ENCODE measurements around the gene RPS3A.

RPS3A gene

DNA sequence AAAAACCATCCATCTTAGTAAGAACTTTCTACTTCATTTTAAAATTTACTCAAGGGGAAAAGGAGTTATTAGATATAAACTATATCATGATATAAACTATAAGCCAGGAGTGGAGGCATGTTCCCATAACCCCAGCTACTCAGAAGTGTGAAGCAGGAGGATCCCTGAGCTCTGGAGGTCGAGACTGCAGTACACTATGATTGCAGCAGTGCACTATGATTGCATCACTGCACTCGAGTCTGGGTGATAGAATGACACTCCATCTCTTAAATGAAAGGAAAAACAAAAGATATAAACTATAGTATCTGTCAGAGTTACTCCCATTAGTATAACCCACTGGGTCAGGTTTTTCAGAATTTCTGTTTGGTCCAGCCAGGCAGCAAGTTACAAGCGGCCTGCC, 47.6 kb downstream of the RPS3A start:
- no peaks in the 10 kb centered on the region for H3K27me3 ChIP-seq (ENCODE audit: insufficient read depth, poor library complexity, severe bottlenecking)
- H3K4me3 ChIP-seq (replicated peaks; ENCODE audit: insufficient read depth, low read length): no peak overlapping the region
- TF ChIP-seq POLR2AphosphoS5 (IDR thresholded peaks at IDR 0.05; ENCODE audit: low read depth): no peak
- no peak for TF ChIP-seq SPI1 (IDR thresholded peaks at IDR 0.05; ENCODE audit: borderline replicate concordance, low read depth)
- no peak for TF ChIP-seq CTCF (IDR thresholded peaks at IDR 0.05; ENCODE audit: insufficient read depth, low read length)
- DNase-seq (ENCODE audit: low read depth in 1 of 2, low spot score in 1 of 2): no peak
- H3K27ac ChIP-seq (replicated peaks): no peak overlapping the region

- no peak for DNase-seq (ENCODE audit: low read depth in 1 of 2, low spot score in 1 of 2)
- H3K27ac ChIP-seq (replicated peaks): no peak overlapping the region
- H3K27me3 ChIP-seq (ENCODE audit: insufficient read depth, poor library complexity, severe bottlenecking): no peaks in the 10 kb centered on the region
- no peak overlapping the region for H3K4me3 ChIP-seq (replicated peaks; ENCODE audit: insufficient read depth, low read length)
- TF ChIP-seq, protein P1, sequence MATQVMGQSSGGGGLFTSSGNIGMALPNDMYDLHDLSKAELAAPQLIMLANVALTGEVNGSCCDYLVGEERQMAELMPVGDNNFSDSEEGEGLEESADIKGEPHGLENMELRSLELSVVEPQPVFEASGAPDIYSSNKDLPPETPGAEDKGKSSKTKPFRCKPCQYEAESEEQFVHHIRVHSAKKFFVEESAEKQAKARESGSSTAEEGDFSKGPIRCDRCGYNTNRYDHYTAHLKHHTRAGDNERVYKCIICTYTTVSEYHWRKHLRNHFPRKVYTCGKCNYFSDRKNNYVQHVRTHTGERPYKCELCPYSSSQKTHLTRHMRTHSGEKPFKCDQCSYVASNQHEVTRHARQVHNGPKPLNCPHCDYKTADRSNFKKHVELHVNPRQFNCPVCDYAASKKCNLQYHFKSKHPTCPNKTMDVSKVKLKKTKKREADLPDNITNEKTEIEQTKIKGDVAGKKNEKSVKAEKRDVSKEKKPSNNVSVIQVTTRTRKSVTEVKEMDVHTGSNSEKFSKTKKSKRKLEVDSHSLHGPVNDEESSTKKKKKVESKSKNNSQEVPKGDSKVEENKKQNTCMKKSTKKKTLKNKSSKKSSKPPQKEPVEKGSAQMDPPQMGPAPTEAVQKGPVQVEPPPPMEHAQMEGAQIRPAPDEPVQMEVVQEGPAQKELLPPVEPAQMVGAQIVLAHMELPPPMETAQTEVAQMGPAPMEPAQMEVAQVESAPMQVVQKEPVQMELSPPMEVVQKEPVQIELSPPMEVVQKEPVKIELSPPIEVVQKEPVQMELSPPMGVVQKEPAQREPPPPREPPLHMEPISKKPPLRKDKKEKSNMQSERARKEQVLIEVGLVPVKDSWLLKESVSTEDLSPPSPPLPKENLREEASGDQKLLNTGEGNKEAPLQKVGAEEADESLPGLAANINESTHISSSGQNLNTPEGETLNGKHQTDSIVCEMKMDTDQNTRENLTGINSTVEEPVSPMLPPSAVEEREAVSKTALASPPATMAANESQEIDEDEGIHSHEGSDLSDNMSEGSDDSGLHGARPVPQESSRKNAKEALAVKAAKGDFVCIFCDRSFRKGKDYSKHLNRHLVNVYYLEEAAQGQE (IDR thresholded peaks at IDR 0.05; ENCODE audit: insufficient replicate concordance, low read depth): no peak
- TF ChIP-seq SPI1 (IDR thresholded peaks at IDR 0.05; ENCODE audit: borderline replicate concordance, low read depth): no peak
- no peak for TF ChIP-seq CTCF (IDR thresholded peaks at IDR 0.05; ENCODE audit: insufficient read depth, low read length)
- no peak for TF ChIP-seq GABPA (IDR thresholded peaks at IDR 0.05; ENCODE audit: low read depth)
- TF ChIP-seq POLR2AphosphoS5 (IDR thresholded peaks at IDR 0.05; ENCODE audit: low read depth): no peak
These were observed 48.8 kb downstream of the RPS3A start for GRCh38 chr4:151148261-151148660.

DNA sequence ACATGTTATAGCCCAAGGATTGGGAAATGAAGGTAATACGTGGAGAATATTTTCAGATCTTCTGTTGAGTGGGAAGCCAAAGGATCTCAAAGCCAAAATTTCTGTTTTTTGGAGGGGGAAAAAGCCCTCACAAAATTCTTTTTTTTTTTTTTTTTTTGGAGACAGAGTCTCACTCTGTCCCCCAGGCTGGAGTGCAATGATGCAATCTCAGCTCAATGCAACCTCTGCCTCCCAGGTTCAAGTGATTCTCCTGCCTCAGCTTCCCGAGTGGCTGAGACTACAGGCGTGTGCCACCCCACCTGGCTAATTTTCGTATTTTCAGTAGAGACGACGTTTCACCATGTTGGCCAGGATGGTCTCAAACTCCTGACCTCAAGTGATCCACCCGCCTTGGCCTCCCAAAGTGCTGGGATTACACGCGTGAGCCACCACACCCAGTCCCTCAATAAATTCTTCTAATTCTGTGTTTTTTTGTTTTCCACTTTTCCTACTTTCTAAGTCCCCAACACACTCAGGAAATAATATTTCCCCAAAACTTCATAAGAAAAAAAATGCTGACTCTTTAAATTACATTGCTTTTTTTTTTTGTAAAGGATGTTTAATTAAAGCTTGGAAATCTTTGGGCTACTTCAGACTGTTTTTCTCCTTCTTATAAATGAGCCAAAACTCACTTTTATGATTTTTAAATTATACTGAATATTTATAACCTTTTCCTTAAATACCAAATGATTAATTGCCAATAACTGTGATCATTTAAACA, 51.6 kb downstream of the RPS3A start:
- no peak for DNase-seq (ENCODE audit: low read depth in 1 of 2, low spot score in 1 of 2)
- Histone ChIP-seq H3K4me3 (replicated peaks; ENCODE audit: insufficient read depth, low read length) (no peak overlapping the region), H3K27ac (replicated peaks) (no peak overlapping the region), H3K27me3 (ENCODE audit: insufficient read depth, poor library complexity, severe bottlenecking) (no peaks in the 10 kb centered on the region)
- TF ChIP-seq SPI1 (IDR thresholded peaks at IDR 0.05; ENCODE audit: borderline replicate concordance, low read depth): no peak
- TF ChIP-seq POLR2AphosphoS5 (IDR thresholded peaks at IDR 0.05; ENCODE audit: low read depth): no peak
- no peak for TF ChIP-seq CTCF (IDR thresholded peaks at IDR 0.05; ENCODE audit: insufficient read depth, low read length)
- TF ChIP-seq, protein P1 (IDR thresholded peaks at IDR 0.05; ENCODE audit: insufficient replicate concordance, low read depth): no peak
- TF ChIP-seq GABPA (IDR thresholded peaks at IDR 0.05; ENCODE audit: low read depth): no peak

DNA sequence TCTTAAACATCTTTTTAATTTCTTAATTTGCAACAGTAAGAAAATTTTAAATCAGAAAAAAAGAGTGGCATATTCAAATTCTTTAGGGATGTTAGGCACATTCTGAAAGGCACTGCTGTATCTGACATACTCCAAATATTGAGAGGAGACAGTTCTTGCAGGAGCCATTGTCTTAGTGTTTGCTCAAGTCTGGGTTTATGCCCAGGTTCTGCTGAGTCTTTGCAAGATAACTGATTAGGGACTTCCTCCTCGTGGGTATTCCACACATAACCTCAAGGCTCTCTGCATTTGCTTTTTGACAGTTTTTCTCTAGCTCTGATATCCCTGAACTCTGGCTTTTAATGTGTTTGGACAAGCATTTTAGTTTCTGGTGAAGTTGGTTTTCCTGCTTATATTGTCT, 52.6 kb downstream of the RPS3A start:
- Histone ChIP-seq H3K4me3 (replicated peaks; ENCODE audit: insufficient read depth, low read length) (no peak overlapping the region), H3K27ac (replicated peaks) (no peak overlapping the region), H3K27me3 (ENCODE audit: insufficient read depth, poor library complexity, severe bottlenecking) (no peaks in the 10 kb centered on the region)
- DNase-seq (ENCODE audit: low read depth in 1 of 2, low spot score in 1 of 2): no peak
- TF ChIP-seq POLR2AphosphoS5 (IDR thresholded peaks at IDR 0.05; ENCODE audit: low read depth) (no peak), SPI1 (IDR thresholded peaks at IDR 0.05; ENCODE audit: borderline replicate concordance, low read depth) (no peak), CTCF (IDR thresholded peaks at IDR 0.05; ENCODE audit: insufficient read depth, low read length) (no peak)
- TF ChIP-seq, protein P1 (IDR thresholded peaks at IDR 0.05; ENCODE audit: insufficient replicate concordance, low read depth): no peak

Measured in HL-60 (cell line).